ENCODE measurements around the gene VSTM4. TPM values are rescaled to one million over a fixed set of nuclear protein-coding genes. Genes with fewer than 3 reads are reported as not detected.
A peak's percentile ranks its signal among the peaks of the same experiment; 100 is the strongest.

Gene VSTM4
- total RNA-seq, 4 donors from 2014 or later, result 1.8 to 4.0 (median 2.6) TPM

- H3K4me1 ChIP-seq, result peaks cover 9 to 14% of the 10 kb centered on the region in 2 donors
- TF ChIP-seq, protein P1, sequence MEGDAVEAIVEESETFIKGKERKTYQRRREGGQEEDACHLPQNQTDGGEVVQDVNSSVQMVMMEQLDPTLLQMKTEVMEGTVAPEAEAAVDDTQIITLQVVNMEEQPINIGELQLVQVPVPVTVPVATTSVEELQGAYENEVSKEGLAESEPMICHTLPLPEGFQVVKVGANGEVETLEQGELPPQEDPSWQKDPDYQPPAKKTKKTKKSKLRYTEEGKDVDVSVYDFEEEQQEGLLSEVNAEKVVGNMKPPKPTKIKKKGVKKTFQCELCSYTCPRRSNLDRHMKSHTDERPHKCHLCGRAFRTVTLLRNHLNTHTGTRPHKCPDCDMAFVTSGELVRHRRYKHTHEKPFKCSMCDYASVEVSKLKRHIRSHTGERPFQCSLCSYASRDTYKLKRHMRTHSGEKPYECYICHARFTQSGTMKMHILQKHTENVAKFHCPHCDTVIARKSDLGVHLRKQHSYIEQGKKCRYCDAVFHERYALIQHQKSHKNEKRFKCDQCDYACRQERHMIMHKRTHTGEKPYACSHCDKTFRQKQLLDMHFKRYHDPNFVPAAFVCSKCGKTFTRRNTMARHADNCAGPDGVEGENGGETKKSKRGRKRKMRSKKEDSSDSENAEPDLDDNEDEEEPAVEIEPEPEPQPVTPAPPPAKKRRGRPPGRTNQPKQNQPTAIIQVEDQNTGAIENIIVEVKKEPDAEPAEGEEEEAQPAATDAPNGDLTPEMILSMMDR (IDR thresholded peaks at IDR 0.05 in 4 of 5, conservative IDR thresholded peaks at IDR 0.05 in 1 of 5), result no peak
- no peak for TF ChIP-seq POLR2A (IDR thresholded peaks at IDR 0.05)
- in situ Hi-C loops (cut with MboI; ENCODE audit: low sequenced_read_pairs in 4 of 4) (no loop called here), intact Hi-C loops (cut with DNase I; ENCODE audit: low total_unique reads) (no loop called here)
- H3K4me3 ChIP-seq, result no peak overlapping the region
- no peak overlapping the region for H3K27ac ChIP-seq
- no peaks in the 10 kb centered on the region for H3K27me3 ChIP-seq
- no peaks in the 10 kb centered on the region for H3K36me3 ChIP-seq
- H3K9me3 ChIP-seq, result no peaks in the 10 kb centered on the region
- ATAC-seq (no peak), DNase-seq (no peak)
Measured at GRCh38 chr10:49092477-49092876, 22.8 kb downstream of the VSTM4 start.

DNA sequence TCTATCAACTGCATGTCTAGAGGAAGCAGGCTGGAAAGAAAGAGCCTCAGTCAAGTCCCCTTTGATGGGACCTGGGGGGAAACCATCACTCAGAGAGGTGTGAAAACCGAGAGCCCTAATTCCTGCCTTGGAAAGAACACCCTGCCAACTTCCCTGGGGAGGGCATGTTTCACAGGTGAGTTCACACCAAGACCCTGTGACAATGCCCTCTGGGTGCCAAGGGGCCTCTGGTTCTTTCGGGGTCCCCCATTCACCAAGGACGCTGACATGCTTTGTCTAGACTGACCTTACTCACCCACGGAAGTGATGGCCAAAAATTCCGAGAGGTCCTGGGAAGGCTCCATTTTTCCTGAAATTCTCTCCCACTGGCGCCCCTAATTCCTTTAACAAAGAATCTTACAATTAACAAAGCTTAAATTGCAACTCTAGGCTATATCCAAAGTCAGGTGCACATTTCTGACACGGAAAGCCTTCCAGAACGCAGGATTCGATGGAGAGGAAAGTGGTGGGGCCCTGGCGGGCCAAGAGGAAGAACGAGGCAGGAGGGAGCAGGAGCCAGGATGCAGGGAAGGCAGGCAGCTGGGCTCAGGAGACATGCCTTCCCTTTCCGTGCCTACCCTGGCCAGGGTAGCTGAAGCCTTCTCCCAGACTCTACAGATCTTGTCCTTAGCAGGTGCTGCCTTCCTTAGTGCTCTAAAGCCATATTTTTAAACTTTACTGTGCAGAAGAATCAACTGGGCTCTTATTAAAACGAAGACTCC is 23.7 kb downstream of the VSTM4 start:
- intact Hi-C loops (cut with DNase I; ENCODE audit: low total_unique reads) (no loop called here), in situ Hi-C loops (cut with MboI; ENCODE audit: low sequenced_read_pairs in 4 of 4) (no loop called here)
- H3K9me3 ChIP-seq, result no peaks in the 10 kb centered on the region
- DNase-seq (no peak), ATAC-seq (no peak)
- no peaks in the 10 kb centered on the region for H3K27me3 ChIP-seq
- TF ChIP-seq POLR2A (IDR thresholded peaks at IDR 0.05), result no peak
- TF ChIP-seq, protein P1 (IDR thresholded peaks at IDR 0.05 in 4 of 5, conservative IDR thresholded peaks at IDR 0.05 in 1 of 5), result no peak
- no peak overlapping the region for H3K4me3 ChIP-seq
- H3K4me1 ChIP-seq, result peaks cover 9 to 14% of the 10 kb centered on the region in 2 donors
- no peaks in the 10 kb centered on the region for H3K36me3 ChIP-seq
- no peak overlapping the region for H3K27ac ChIP-seq

GRCh38 chr10:49090696-49091380 is 24.5 kb downstream of the VSTM4 start:
- DNase-seq (no peak), ATAC-seq (no peak)
- no peak overlapping the region for H3K4me3 ChIP-seq
- intact Hi-C loops (cut with DNase I; ENCODE audit: low total_unique reads) (no loop called here), in situ Hi-C loops (cut with MboI; ENCODE audit: low sequenced_read_pairs in 4 of 4) (no loop called here)
- H3K27ac ChIP-seq, result no peak overlapping the region
- no peak for TF ChIP-seq POLR2A (IDR thresholded peaks at IDR 0.05)
- TF ChIP-seq, protein P1 (IDR thresholded peaks at IDR 0.05 in 4 of 5, conservative IDR thresholded peaks at IDR 0.05 in 1 of 5), result no peak
- no peaks in the 10 kb centered on the region for H3K36me3 ChIP-seq
- H3K27me3 ChIP-seq, result no peaks in the 10 kb centered on the region
- peaks cover 9 to 14% of the 10 kb centered on the region in 2 donors for H3K4me1 ChIP-seq
- H3K9me3 ChIP-seq, result no peaks in the 10 kb centered on the region

DNA sequence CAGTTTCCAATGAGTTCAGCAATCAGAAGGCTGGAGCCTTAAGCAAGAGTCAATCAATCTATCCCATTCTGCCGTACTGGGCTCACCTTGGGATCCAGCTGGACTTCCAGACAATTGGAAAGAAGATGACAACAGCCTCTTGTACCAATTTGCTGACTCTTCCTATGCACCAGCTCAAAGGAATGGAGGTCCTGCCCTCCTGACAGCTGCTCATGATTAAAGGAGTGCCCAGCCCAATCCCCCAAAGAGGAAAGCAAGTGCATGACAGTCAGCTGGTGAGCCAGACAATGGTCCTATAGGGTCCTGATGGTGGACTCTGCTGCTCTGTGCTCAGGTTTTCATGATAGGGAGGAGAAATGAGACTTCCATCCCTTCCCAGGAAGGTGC is 25.1 kb downstream of the VSTM4 start:
- intact Hi-C loops (cut with DNase I; ENCODE audit: low total_unique reads) (no loop called here), in situ Hi-C loops (cut with MboI; ENCODE audit: low sequenced_read_pairs in 4 of 4) (no loop called here)
- ATAC-seq (no peak), DNase-seq (no peak)
- no peaks in the 10 kb centered on the region for H3K36me3 ChIP-seq
- TF ChIP-seq, protein P1 (IDR thresholded peaks at IDR 0.05 in 4 of 5, conservative IDR thresholded peaks at IDR 0.05 in 1 of 5), result no peak
- no peak for TF ChIP-seq POLR2A (IDR thresholded peaks at IDR 0.05)
- peak overlapping the region in 1 of 4 donors; percentile 12 for H3K27ac ChIP-seq
- peaks cover 9 to 14% of the 10 kb centered on the region in 2 donors for H3K4me1 ChIP-seq
- H3K4me3 ChIP-seq, result no peak overlapping the region
- H3K9me3 ChIP-seq, result no peaks in the 10 kb centered on the region
- H3K27me3 ChIP-seq, result no peaks in the 10 kb centered on the region
